K562 (cell line): Measurements from ENCODE around the gene PRKCQ. TPM values are rescaled to one million over a fixed set of nuclear protein-coding genes. Genes with fewer than 3 reads are reported as not detected.

Experiments used
- C11orf30 ChIP-seq: fragments of 450-650 bp; IDR thresholded peaks from 2 replicates; pipeline ENCODE4 v1.6.1; 2016; ENCODE audit warnings: low read depth, mild to moderate bottlenecking
- CHD4 ChIP-seq: fragments of 200-600 bp; sonication (generic); IDR thresholded peaks from 3 replicates; pipeline ENCODE4 v1.6.1; 2012; ENCODE audit warnings: low read depth, mild to moderate bottlenecking, mixed read lengths, low read length, inconsistent platforms; ENCODE audit not compliant: insufficient read depth, insufficient replicate concordance, poor library complexity, severe bottlenecking
- COPS2 ChIP-seq: fragments of 450-650 bp; conservative IDR thresholded peaks from 2 replicates; pipeline ENCODE4 v1.6.1; 2016; ENCODE audit warnings: mild to moderate bottlenecking, moderate library complexity
- CREBBP ChIP-seq: IDR thresholded peaks from one replicate; pipeline ENCODE4 v1.6.1; 2012; ENCODE audit warnings: low read depth, mild to moderate bottlenecking, control low read depth, inconsistent platforms, low read length
- FOXK1 ChIP-seq: sonication (generic); formaldehyde crosslinking; IDR thresholded peaks from 2 replicates; pipeline ENCODE4 v1.8.0; 2022; ENCODE audit warnings: missing genetic modification reagents, mild to moderate bottlenecking, borderline replicate concordance
- HOXB6 ChIP-seq: fragments of 250-450 bp; sonication (Bioruptor Pico); IDR thresholded peaks from 2 replicates; pipeline ENCODE4 v1.5.1; 2022; ENCODE audit warnings: mild to moderate bottlenecking, borderline replicate concordance
- MEIS2 ChIP-seq: fragments of 450-650 bp; IDR thresholded peaks from 2 replicates; pipeline ENCODE4 v1.6.1; 2014; ENCODE audit warnings: mild to moderate bottlenecking; ENCODE audit not compliant: partially characterized antibody
- NR2C1 ChIP-seq, 2 experiments: fragments of 450-650 bp; IDR thresholded peaks; 2 replicates each; pipeline ENCODE4 v1.6.1; 2017; ENCODE audit warnings: mild to moderate bottlenecking in 2 of 2, antibody characterized with exemption in 1 of 2, inconsistent platforms in 1 of 2, missing compliant biosample characterization in 1 of 2, missing genetic modification characterization in 1 of 2
- PTTG1 ChIP-seq: fragments of 450-650 bp; IDR thresholded peaks from 2 replicates; pipeline ENCODE4 v1.6.1; 2016; ENCODE audit warnings: low read depth, mild to moderate bottlenecking, missing genetic modification characterization, missing compliant biosample characterization
- RB1 ChIP-seq: fragments of 450-650 bp; IDR thresholded peaks from 2 replicates; pipeline ENCODE4 v1.6.1; 2017; ENCODE audit warnings: low read depth, mild to moderate bottlenecking
- RBM14 ChIP-seq: fragments of 200-400 bp; formaldehyde crosslinking; IDR thresholded peaks from 2 replicates; pipeline ENCODE4 v1.6.1; 2018; ENCODE audit warnings: low read depth, mild to moderate bottlenecking, low read length, moderate library complexity, borderline replicate concordance; ENCODE audit not compliant: insufficient read depth
- RUNX1 ChIP-seq: sonication (generic); IDR thresholded peaks from 2 replicates; pipeline ENCODE4 v1.6.1; 2016; ENCODE audit warnings: antibody characterized with exemption, low read depth
- SUPT5H ChIP-seq: fragments of 450-650 bp; IDR thresholded peaks from 2 replicates; pipeline ENCODE4 v1.6.1; 2016
- TAF9B ChIP-seq: fragments of 450-650 bp; IDR thresholded peaks from 2 replicates; pipeline ENCODE4 v1.6.1; 2018; ENCODE audit warnings: mild to moderate bottlenecking; ENCODE audit not compliant: partially characterized antibody
- TRIM28 ChIP-seq: fragments of 450-650 bp; IDR thresholded peaks from 2 replicates; pipeline ENCODE4 v1.6.1; 2017
- WHSC1 ChIP-seq: IDR thresholded peaks from one replicate; pipeline ENCODE4 v1.6.1; 2012; ENCODE audit warnings: low read length, control low read depth, inconsistent platforms
- ZC3H11A ChIP-seq: IDR thresholded peaks from 2 replicates; pipeline ENCODE4 v1.6.1; 2012; ENCODE audit warnings: low read depth, low read length, improper control_type of control experiment
- ZEB2 ChIP-seq: fragments of 450-650 bp; IDR thresholded peaks from 2 replicates; pipeline ENCODE4 v1.6.1; 2016
- ZNF174 ChIP-seq: fragments of 250-450 bp; sonication (Bioruptor Pico); IDR thresholded peaks from 2 replicates; pipeline ENCODE4 v1.4.0; 2020; ENCODE audit warnings: mild to moderate bottlenecking
- ZNF561 ChIP-seq: fragments of 450-650 bp; formaldehyde crosslinking; conservative IDR thresholded peaks from 2 replicates; pipeline ENCODE4 v1.4.0; 2020; ENCODE audit warnings: mild to moderate bottlenecking, moderate library complexity
- ZNF589 ChIP-seq: fragments of 200-800 bp; sonication (Bioruptor generic); IDR thresholded peaks from 2 replicates; pipeline ENCODE4 v1.6.1; 2016; ENCODE audit warnings: low read depth, missing genetic modification characterization, missing compliant biosample characterization
- ZNF644 ChIP-seq: fragments of 200-800 bp; sonication (Bioruptor generic); IDR thresholded peaks from 2 replicates; pipeline ENCODE4 v1.6.1; 2016; ENCODE audit warnings: low read depth, missing genetic modification characterization, missing compliant biosample characterization
- ZNF764 ChIP-seq: fragments of 250-450 bp; sonication (Bioruptor Pico); IDR thresholded peaks from 2 replicates; pipeline ENCODE4 v1.4.0; 2020; ENCODE audit warnings: low read depth, mild to moderate bottlenecking, moderate library complexity
- ZNF785 ChIP-seq: fragments of 250-450 bp; sonication (Bioruptor Pico); IDR thresholded peaks from 2 replicates; pipeline ENCODE4 v1.4.0; 2020; ENCODE audit warnings: mild to moderate bottlenecking
- ZNF79 ChIP-seq: fragments of 250-450 bp; sonication (Bioruptor Pico); IDR thresholded peaks from 2 replicates; pipeline ENCODE4 v1.4.0; 2020; ENCODE audit warnings: low read depth, mild to moderate bottlenecking, moderate library complexity
- polyA plus RNA-seq, 8 experiments: library from polyadenylated mRNA; depleted of rRNA in 4 of 8; stranded (reverse) in 5 of 8; unstranded in 3 of 8; fragments of >200 nt; fragmentation: Nextera tagmentation in 2 of 8; fragmentation: Illumina TruSeq in 1 of 8; extraction: Ambion mirVana in 2 of 8; extraction: Trizol in 1 of 8; gene quantifications; 2 replicates each; pipeline versions ENCODE4 v1.2.1 to v1.2.3, GENCODE V29; 2011 to 2014; ENCODE audit warnings: inconsistent platforms in 1 of 8, missing spikeins in 1 of 8
- total RNA-seq, 7 experiments: library from RNA; depleted of rRNA in 6 of 7; stranded (reverse); fragments of >200 nt in 6 of 7; fragmentation: Illumina TruSeq in 2 of 7; extraction: Trizol in 2 of 7; gene quantifications; 2 replicates each; pipeline versions ENCODE4 v1.2.1 to v1.2.3, GENCODE V29; 2011 to 2021; ENCODE audit warnings: low replicate concordance in 1 of 7
- TF ChIP-seq, protein P1 (sequence below): sonication (generic); formaldehyde crosslinking; IDR thresholded peaks from 2 replicates; pipeline ENCODE4 v1.9.0; 2022; ENCODE audit warnings: mild to moderate bottlenecking, missing genetic modification reagents
- TF ChIP-seq, protein P2 (sequence below): sonication (generic); formaldehyde crosslinking; IDR thresholded peaks from 2 replicates; pipeline ENCODE4 v1.8.0; 2022; ENCODE audit warnings: mild to moderate bottlenecking, missing genetic modification reagents
- TF ChIP-seq, protein P3 (sequence below): fragments of 450-650 bp; IDR thresholded peaks from 2 replicates; pipeline ENCODE4 v1.6.1; 2016; ENCODE audit warnings: mild to moderate bottlenecking

The PRKCQ gene
- total and polyA plus RNA-seq, 9 of the 15 experiments (the other 6 are each of a cell fraction or from before 2014, with no cell fraction given): 4.4 to 23.3 (median 14.6) TPM

DNA sequence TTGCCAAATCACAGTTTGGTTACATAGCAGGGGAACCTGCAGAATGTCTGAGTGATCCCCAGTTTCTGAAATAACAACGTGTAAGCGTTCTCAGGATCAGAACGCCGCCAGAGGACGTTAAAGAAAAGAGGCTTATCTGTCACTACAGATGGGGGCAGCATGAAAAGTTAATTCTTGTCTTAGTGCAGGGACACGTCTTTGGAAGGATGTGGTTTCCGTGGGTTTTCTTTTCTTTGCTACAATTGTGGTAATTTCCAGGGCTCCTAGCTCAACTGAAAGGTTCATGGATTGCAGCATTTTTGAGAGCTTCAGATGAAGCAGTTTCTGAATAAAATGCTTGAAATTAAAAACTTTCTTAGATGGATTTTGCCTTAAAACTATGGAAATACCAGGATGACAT, 106.6 kb downstream of the PRKCQ start (continued):
- TF ChIP-seq, protein P1, sequence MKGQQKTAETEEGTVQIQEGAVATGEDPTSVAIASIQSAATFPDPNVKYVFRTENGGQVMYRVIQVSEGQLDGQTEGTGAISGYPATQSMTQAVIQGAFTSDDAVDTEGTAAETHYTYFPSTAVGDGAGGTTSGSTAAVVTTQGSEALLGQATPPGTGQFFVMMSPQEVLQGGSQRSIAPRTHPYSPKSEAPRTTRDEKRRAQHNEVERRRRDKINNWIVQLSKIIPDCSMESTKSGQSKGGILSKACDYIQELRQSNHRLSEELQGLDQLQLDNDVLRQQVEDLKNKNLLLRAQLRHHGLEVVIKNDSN (CRISPR knock-in tag): no peak
- TF ChIP-seq SUPT5H: no peak
- no peak for TF ChIP-seq NR2C1 (IDR thresholded peaks at IDR 0.05)
- TF ChIP-seq NR2C1 (tag; IDR thresholded peaks at IDR 0.05): peak; percentile 8; the same call in 1 of the 2 replicates
- no peak for TF ChIP-seq RBM14
- TF ChIP-seq COPS2: no peak
- TF ChIP-seq ZNF589: no peak; the same call in 1 of the 2 replicates
- no peak for TF ChIP-seq RB1
- TF ChIP-seq ZNF764: no peak
- TF ChIP-seq, protein P2, sequence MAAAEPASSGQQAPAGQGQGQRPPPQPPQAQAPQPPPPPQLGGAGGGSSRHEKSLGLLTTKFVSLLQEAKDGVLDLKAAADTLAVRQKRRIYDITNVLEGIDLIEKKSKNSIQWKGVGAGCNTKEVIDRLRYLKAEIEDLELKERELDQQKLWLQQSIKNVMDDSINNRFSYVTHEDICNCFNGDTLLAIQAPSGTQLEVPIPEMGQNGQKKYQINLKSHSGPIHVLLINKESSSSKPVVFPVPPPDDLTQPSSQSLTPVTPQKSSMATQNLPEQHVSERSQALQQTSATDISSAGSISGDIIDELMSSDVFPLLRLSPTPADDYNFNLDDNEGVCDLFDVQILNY (CRISPR knock-in tag): no peak
- peak; percentile 72 for TF ChIP-seq MEIS2
- no peak for TF ChIP-seq ZNF174
- TF ChIP-seq RUNX1: peak; percentile 92
- no peak for TF ChIP-seq CHD4
- TF ChIP-seq ZNF785 (CRISPR knock-in tag): no peak
- TF ChIP-seq ZNF644 (tag): no peak
- no peak for TF ChIP-seq ZNF561
- TF ChIP-seq ZC3H11A: no peak
- peak; percentile 47; the same call in 1 of the 2 replicates for TF ChIP-seq ZEB2
- TF ChIP-seq TRIM28: no peak
- no peak for TF ChIP-seq C11orf30
- no peak for TF ChIP-seq FOXK1 (CRISPR knock-in tag)
- TF ChIP-seq CREBBP: no peak
- TF ChIP-seq PTTG1: no peak
- no peak for TF ChIP-seq HOXB6 (CRISPR knock-in tag)
- TF ChIP-seq TAF9B: no peak
- TF ChIP-seq ZNF79 (CRISPR knock-in tag): 0 out of 2 replicates have a peak, but pooled peaks have one; percentile 35
- no peak for TF ChIP-seq WHSC1
- TF ChIP-seq, protein P3, sequence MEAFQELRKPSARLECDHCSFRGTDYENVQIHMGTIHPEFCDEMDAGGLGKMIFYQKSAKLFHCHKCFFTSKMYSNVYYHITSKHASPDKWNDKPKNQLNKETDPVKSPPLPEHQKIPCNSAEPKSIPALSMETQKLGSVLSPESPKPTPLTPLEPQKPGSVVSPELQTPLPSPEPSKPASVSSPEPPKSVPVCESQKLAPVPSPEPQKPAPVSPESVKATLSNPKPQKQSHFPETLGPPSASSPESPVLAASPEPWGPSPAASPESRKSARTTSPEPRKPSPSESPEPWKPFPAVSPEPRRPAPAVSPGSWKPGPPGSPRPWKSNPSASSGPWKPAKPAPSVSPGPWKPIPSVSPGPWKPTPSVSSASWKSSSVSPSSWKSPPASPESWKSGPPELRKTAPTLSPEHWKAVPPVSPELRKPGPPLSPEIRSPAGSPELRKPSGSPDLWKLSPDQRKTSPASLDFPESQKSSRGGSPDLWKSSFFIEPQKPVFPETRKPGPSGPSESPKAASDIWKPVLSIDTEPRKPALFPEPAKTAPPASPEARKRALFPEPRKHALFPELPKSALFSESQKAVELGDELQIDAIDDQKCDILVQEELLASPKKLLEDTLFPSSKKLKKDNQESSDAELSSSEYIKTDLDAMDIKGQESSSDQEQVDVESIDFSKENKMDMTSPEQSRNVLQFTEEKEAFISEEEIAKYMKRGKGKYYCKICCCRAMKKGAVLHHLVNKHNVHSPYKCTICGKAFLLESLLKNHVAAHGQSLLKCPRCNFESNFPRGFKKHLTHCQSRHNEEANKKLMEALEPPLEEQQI: no peak
